Progenitor cell of endocrine pancreas (in vitro differentiated cells): Measurements from ENCODE around the gene ST8SIA6. TPM values are rescaled to one million over a fixed set of nuclear protein-coding genes. Genes with fewer than 3 reads are reported as not detected.

Experiments
- DNase-seq: peaks from one replicate; pipeline ENCODE4 v3.0.0; 2021; ENCODE audit warnings: low spot score; ENCODE audit not compliant: unreplicated experiment
- H3K27ac Mint-ChIP-seq: 2 replicates; pipeline ENCODE4 v1.8.0; 2021; ENCODE audit warnings: mild to moderate bottlenecking, moderate library complexity, mixed read lengths
- H3K27me3 Mint-ChIP-seq: 2 replicates; pipeline ENCODE4 v1.8.0; 2021; ENCODE audit warnings: mixed read lengths
- H3K36me3 Mint-ChIP-seq: 2 replicates; pipeline ENCODE4 v1.8.0; 2022; ENCODE audit warnings: mixed read lengths; ENCODE audit not compliant: insufficient read depth
- H3K4me1 Mint-ChIP-seq: 2 replicates; pipeline ENCODE4 v1.8.0; 2021; ENCODE audit warnings: low read depth, mixed read lengths
- H3K4me3 Mint-ChIP-seq: 2 replicates; pipeline ENCODE4 v1.8.0; 2021; ENCODE audit warnings: low read depth, mild to moderate bottlenecking, moderate library complexity, mixed read lengths
- H3K9me3 Mint-ChIP-seq: 2 replicates; pipeline ENCODE4 v1.8.0; 2021; ENCODE audit warnings: low read depth, mixed read lengths
- CTCF ChIP-seq: fragments of 200-600 bp; sonication (generic); IDR thresholded peaks from one replicate; pipeline ENCODE4 v1.5.0; 2021; ENCODE audit warnings: antibody characterized with exemption, mild to moderate bottlenecking; ENCODE audit not compliant: unreplicated experiment
- total RNA-seq: library from RNA; stranded (reverse); gene quantifications from 2 replicates; pipeline ENCODE4 v1.2.1, GENCODE V29; 2021

ST8SIA6 gene
- total RNA-seq, 1 donor from 2014 or later = 0.36 TPM

GRCh38 chr10:17352583-17352982, 101.8 kb downstream of the ST8SIA6 start:
- H3K4me3 Mint-ChIP-seq = no peak overlapping the region
- no peak overlapping the region for H3K27ac Mint-ChIP-seq
- H3K27me3 Mint-ChIP-seq = peaks cover 3% of the 10 kb centered on the region
- H3K9me3 Mint-ChIP-seq = peaks cover 3% of the 10 kb centered on the region
- no peak for TF ChIP-seq CTCF
- peaks cover 1% of the 10 kb centered on the region for H3K36me3 Mint-ChIP-seq
- no peak for DNase-seq
- peaks cover 11% of the 10 kb centered on the region for H3K4me1 Mint-ChIP-seq

- peaks cover 1% of the 10 kb centered on the region for H3K36me3 Mint-ChIP-seq
- no peak for DNase-seq
- H3K27me3 Mint-ChIP-seq = peaks cover 3% of the 10 kb centered on the region
- H3K27ac Mint-ChIP-seq = no peak overlapping the region
- no peak for TF ChIP-seq CTCF
- peaks cover 11% of the 10 kb centered on the region for H3K4me1 Mint-ChIP-seq
- peaks cover 3% of the 10 kb centered on the region for H3K9me3 Mint-ChIP-seq
- H3K4me3 Mint-ChIP-seq = no peak overlapping the region
Measured at GRCh38 chr10:17351506-17351905, 102.9 kb downstream of the ST8SIA6 start.

- no peak for TF ChIP-seq CTCF
- Mint-ChIP-seq H3K4me1 (peaks cover 11% of the 10 kb centered on the region), H3K4me3 (no peak overlapping the region), H3K9me3 (peaks cover 3% of the 10 kb centered on the region), H3K36me3 (peaks cover 1% of the 10 kb centered on the region), H3K27me3 (peaks cover 3% of the 10 kb centered on the region), H3K27ac (no peak overlapping the region)
- DNase-seq = no peak
Measured at GRCh38 chr10:17349717-17350116, 104.7 kb downstream of the ST8SIA6 start.

- Mint-ChIP-seq H3K4me1 (peaks cover 5% of the 10 kb centered on the region), H3K4me3 (no peak overlapping the region), H3K27me3 (peaks cover 3% of the 10 kb centered on the region), H3K27ac (no peak overlapping the region), H3K36me3 (peaks cover 1% of the 10 kb centered on the region), H3K9me3 (peaks cover 3% of the 10 kb centered on the region)
- DNase-seq = no peak
- no peak for TF ChIP-seq CTCF
Measured at GRCh38 chr10:17348501-17349349, 105.7 kb downstream of the ST8SIA6 start.

- Mint-ChIP-seq H3K27me3 (peaks cover 3% of the 10 kb centered on the region), H3K36me3 (peaks cover 1% of the 10 kb centered on the region), H3K27ac (no peak overlapping the region), H3K4me3 (no peak overlapping the region), H3K4me1 (peaks cover 5% of the 10 kb centered on the region), H3K9me3 (peaks cover 3% of the 10 kb centered on the region)
- TF ChIP-seq CTCF = no peak
- no peak for DNase-seq
Measured at GRCh38 chr10:17348011-17348500, 106.3 kb downstream of the ST8SIA6 start.
